ENCODE results near the gene NR3C1.

DNA sequence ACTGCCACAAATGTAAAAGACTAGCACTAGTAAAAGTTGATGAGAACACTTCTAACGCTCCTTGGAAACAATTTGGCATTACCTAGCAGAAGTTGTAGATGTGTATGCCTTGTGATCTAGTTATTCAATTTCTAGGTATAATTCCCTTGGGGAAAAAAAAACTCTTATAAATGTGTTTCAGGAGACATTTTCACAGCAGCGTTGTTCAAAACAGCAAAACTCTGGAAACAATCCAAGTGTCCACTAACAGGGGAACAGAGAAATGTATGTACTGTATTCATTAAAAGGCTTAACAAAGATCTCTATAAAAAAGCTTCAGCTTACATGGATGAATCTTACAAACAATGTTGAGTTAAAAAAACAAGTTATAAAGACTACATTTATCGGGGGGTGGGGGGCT is 30.4 kb downstream of the NR3C1 start:
- TF ChIP-seq, protein P1, sequence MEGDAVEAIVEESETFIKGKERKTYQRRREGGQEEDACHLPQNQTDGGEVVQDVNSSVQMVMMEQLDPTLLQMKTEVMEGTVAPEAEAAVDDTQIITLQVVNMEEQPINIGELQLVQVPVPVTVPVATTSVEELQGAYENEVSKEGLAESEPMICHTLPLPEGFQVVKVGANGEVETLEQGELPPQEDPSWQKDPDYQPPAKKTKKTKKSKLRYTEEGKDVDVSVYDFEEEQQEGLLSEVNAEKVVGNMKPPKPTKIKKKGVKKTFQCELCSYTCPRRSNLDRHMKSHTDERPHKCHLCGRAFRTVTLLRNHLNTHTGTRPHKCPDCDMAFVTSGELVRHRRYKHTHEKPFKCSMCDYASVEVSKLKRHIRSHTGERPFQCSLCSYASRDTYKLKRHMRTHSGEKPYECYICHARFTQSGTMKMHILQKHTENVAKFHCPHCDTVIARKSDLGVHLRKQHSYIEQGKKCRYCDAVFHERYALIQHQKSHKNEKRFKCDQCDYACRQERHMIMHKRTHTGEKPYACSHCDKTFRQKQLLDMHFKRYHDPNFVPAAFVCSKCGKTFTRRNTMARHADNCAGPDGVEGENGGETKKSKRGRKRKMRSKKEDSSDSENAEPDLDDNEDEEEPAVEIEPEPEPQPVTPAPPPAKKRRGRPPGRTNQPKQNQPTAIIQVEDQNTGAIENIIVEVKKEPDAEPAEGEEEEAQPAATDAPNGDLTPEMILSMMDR (conservative IDR thresholded peaks at IDR 0.05; ENCODE audit: low read depth, low read length), result no peak
- TF ChIP-seq EZH2 (IDR thresholded peaks at IDR 0.05; ENCODE audit: borderline replicate concordance, low read depth, low read length, poor library complexity, severe bottlenecking), result no peak

Data from A673 (cell line).